GM08714 (cell line): Measurements from ENCODE around the gene KIAA1671.
"Not testable (repeated sequence)": the region's sequence is repeated elsewhere in the genome, so short reads cannot be mapped to it uniquely, and the experiment has no call there.

Source experiments
- H3K4me3 ChIP-seq: fragments of 200-500 bp; sonication (Bioruptor generic); 2 replicates; pipeline ENCODE4 v1.5.1; 2014; ENCODE audit warnings: mild to moderate bottlenecking, low read length, inconsistent platforms
- ZNF274 ChIP-seq: IDR thresholded peaks from 2 replicates; pipeline ENCODE4 v1.6.1; 2012; ENCODE audit warnings: mild to moderate bottlenecking, low read depth, low read length

The KIAA1671 gene

DNA sequence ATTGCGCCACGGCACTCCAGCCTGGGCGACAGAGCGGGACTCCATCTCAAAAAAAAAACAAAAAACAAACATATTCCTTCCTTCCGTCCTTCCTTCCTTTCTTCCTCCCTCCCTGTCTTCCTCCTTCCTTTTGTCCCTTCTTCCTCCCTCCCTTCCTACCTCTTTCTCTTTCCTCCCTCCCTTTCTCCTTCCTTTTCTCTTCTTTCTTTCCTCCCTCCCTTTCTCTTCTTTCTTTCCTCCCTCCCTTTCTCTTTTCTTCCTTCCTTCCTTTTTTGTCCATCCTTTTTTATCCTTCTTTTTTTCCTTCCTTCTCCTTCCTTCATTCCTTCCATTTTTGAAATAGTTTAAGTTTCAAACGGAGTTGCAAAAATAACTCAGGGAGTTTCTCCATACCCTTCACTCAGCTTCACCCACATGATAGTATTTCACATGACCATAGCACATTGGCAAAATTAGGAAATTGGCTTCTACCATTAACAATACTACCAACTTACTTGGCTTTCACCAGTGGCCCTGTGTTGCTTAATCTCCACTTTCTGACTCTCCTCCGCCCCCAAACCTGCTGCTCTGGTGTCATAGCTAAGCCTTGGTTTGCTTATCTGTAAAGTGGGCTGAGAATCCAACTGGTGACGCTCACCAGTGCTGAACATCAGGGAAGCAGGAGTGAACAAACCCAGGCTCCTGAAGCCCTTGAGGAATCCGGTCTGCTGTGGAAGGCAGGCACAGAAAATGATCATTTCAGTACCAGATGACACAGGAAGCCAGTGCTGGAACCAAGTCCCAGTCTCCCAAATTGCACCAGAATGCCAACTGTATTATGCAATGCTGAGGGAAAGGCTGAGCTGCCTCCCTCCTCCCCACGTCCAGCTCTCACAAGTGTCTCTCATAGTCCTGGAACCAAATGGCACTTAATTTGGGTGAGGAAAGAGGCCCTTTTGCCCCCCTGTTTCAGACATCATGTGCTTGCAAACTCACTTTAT lies 229.9 kb downstream of the KIAA1671 start:
- no peak overlapping the region for H3K4me3 ChIP-seq
- no peak for TF ChIP-seq ZNF274

GRCh38 chr22:25183949-25184619 lies 231.6 kb downstream of the KIAA1671 start:
- no peak for TF ChIP-seq ZNF274
- H3K4me3 ChIP-seq: no peak overlapping the region

DNA sequence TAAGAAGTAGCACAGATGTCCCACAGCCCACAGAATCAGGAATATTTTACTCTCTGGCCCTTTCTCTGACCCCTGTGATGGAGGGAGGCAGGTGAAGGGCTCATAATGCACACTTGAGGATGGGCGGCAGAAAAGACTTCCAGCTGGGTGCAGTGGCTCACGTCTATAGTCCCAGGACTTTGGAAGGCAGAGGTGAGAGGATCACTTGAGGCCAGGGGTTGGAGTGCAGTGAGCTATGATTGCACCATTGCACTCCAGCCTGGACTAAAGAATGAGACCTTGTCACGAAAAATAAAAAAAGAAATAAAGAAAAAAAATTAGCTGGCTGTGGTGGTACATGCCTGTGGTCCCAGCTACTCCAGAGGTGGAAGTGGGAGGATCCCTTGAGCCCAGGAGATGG lies 233.6 kb downstream of the KIAA1671 start:
- TF ChIP-seq ZNF274: no peak
- no peak overlapping the region for H3K4me3 ChIP-seq

DNA sequence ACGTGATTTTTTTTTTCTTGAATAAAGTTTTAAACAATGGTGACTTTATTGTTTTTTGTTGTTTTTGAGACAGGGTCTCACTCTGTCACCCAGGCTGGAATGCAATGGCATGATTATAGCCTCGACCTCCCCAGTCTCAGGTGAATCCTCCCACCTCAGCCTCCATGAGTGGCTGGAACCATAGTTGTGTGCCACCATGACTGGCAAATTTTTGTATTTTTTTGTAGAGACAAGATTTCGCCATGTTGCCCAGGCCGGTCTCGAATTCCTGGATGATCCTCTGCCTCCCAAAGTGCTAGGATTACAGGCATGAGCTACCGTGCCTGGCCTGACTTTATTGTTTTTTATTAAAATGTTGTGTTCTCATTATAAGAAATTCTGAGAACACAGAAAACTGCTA lies 235.0 kb downstream of the KIAA1671 start:
- H3K4me3 ChIP-seq: no peak overlapping the region
- TF ChIP-seq ZNF274: no peak

DNA sequence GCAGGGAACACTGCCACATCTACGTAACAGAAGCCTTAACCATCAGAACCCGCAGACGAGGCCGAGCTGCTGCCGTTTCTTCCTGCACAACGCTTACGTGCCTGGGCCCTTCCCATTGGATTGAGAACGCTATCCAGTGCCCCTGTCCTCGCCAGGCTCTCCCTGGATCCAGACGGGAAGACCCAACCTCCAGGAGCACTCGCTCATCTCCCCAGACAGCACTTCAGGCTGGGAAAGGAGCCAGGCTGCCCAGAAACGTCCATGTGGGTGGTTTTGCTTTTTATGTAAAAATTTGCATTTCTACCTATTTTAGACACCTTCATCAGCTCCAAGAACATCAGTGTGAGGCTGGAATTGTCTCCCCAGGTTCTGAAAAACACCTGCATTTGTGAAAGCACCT lies 239.9 kb downstream of the KIAA1671 start:
- TF ChIP-seq ZNF274: no peak

DNA sequence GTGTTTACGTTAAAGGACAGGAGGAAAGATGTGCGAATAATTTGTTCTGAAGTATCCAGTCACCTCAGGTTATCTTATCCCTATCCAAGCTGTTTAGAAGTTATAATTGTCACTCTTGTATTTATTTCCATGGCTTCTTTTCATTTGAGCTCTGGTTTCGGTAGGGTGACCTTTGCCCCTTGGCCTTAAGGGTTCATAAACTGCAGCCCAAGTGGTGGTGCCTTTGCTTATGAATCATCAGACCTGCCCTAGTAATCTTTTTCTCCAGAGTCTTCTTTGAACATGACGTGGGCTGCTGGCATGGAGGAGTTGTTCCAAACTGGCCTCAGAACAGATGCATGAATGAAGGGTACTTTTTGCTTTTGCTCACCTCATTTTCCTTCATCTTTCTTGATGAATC lies 240.6 kb downstream of the KIAA1671 start:
- no peak overlapping the region for H3K4me3 ChIP-seq
- TF ChIP-seq ZNF274: no peak

More for the DNA sequence above, 239.9 kb downstream of the KIAA1671 start:
- H3K4me3 ChIP-seq: no peak overlapping the region

DNA sequence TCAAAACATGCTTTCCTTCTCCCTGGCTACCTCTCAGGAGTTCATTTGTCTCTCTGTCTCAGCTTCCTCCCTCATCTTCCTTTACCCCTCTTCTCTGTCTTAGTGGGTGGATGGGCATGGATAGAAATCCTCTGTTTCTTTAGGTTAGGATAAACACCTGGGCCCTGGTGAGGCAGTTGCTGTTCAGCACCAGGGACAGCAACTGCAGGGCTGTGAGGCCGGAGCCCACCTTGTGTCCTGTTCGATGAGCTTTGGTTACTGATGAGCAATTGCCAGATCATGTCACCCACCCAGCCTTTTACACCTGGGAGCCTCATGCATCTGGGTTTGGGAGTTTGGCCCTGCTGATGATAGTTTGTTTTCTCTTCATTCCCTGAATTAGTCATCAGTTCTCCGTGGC lies 241.0 kb downstream of the KIAA1671 start:
- TF ChIP-seq ZNF274: no peak
- no peak overlapping the region for H3K4me3 ChIP-seq

- no peak for TF ChIP-seq ZNF274
- H3K4me3 ChIP-seq: no peak overlapping the region
Observed at GRCh38 chr22:25196326-25196725, 243.8 kb downstream of the KIAA1671 start.

DNA sequence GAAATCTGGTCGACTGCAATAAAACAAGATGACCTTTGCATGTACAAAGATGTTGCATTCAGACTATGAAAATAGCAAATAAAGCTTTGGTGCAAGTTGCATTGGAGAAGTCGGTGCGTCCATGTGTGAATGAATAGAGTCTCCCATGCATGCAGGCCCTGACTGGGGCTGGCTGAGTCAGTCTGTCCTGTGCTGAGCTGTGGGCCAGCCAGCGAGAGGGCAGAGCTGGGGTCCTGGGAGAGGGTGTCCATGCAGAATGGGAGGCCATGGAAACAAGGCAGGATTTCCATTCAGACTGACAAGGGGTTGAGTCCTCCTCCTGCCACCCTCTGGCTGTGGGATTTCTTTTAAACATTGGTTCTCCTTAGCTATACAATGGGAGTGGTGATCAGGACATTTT lies 244.8 kb downstream of the KIAA1671 start:
- H3K4me3 ChIP-seq: no peak overlapping the region
- no peak for TF ChIP-seq ZNF274

DNA sequence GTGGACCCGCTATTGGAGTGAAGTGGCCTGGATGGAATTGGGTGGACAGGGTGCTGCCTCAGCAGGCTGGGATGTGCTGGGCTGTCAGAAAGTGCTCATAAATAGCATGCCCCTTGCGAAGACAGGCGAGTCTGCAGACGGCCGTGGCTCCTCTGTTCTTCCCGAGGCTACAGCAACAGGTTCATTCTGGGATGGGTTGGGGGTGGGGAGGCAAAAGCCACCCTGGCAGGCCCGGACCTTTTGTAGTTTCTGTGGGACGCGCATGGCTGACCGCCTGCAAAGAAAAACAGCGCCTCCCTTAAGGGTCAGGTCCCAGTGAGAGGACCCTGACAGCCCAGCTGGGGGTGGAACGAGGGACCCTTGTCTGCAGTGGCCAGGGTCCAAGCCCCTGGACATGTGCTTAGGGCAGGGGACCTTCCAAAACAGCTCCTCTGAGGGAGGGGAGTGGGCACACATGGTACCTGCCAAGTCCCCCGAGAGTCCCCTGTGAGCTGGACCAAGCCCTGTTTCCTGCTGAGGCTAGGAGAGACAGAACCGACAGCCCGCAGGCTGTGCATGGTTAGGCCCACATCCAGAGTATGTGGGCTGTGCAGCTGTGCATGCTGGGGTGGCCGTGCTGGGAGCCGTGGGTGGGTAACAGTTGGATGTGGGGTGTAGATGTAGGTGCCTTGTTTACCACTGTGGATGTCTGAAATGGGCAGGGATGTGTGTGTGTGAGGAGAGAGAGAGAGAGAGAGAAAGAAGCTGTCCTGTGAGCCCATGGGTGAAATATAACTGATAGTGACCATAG lies 247.4 kb downstream of the KIAA1671 start, which contains the start of gene CRYBB3:
CRYBB3 (plus strand) TSS at position 128 of the 790 bp plus-strand sequence. CDS start 1,539 bp downstream, outside the sequence.
- TF ChIP-seq ZNF274: no peak
- H3K4me3 ChIP-seq: no peak within 1 kb of the TSS

GRCh38 chr22:25200967-25201366 lies 248.5 kb downstream of the KIAA1671 start:
- no peak for TF ChIP-seq ZNF274

DNA sequence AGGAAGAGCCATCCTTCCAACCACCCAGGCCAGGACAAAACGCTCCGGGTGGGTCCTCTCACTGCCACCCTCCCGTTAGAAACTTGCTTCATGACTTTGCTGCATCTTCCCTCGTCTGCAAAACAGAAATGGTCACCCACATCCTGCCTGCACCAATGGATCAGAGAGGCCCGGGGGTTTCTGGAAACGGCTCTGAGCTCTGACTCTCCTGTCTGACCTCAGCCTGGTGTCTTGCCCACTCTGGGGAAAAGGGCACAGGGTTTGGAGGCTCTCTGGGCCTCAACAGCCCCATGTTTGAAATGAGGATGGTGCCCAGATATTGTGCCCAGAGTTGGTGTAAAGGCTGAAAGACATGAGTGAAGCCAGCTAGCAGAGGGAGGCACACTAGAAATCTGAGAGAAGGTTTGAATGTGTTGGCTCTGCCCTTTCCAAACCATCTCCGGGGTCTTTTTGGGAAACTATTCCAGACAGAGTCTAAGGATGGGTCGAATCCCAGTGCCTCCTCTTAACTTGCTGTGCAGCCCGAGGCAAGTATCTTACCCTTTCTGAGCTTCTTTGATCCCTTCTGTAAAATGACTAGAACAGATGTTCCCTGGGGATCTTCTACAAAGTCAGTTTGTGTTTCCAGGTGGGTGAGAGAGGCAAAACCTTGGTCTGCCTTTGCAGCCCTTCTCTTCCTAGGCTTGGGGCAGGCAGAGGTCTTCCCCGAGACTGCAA lies 249.2 kb downstream of the KIAA1671 start:
- no peak for TF ChIP-seq ZNF274
- H3K4me3 ChIP-seq: no peak overlapping the region

More at GRCh38 chr22:25200967-25201366, 248.5 kb downstream of the KIAA1671 start:
- H3K4me3 ChIP-seq: no peak overlapping the region

GRCh38 chr22:25202290-25202921 lies 249.9 kb downstream of the KIAA1671 start:
- TF ChIP-seq ZNF274: no peak
- no peak overlapping the region for H3K4me3 ChIP-seq

DNA sequence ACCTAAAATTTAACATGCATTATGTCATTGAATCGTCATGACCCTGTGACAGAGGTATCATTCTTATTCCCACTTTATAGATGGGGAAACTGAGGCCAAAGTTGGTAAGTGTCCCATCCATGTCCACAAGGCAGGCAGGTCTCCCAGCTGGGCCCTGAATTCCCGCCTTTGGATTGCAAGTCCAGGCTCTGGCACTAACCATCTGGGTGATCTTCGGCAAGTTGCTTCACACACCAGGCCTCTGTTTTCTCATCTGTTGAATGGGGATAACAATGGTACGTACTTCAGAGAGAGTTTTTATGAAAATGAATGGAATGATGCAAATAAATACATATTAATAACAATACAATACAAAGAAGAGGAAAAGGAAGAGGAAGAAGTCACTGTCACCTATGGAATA lies 250.6 kb downstream of the KIAA1671 start:
- no peak overlapping the region for H3K4me3 ChIP-seq
- TF ChIP-seq ZNF274: no peak

GRCh38 chr22:25204547-25204946 lies 252.0 kb downstream of the KIAA1671 start:
- not testable (repeated sequence) for H3K4me3 ChIP-seq
